NCI-H1694 (cell line): ENCODE measurements around the gene CASK.

Source experiments
- DNase-seq: peaks from one replicate; lab custom pipeline; 2025; lab: John Stamatoyannopoulos, UW

The CASK gene

DNA sequence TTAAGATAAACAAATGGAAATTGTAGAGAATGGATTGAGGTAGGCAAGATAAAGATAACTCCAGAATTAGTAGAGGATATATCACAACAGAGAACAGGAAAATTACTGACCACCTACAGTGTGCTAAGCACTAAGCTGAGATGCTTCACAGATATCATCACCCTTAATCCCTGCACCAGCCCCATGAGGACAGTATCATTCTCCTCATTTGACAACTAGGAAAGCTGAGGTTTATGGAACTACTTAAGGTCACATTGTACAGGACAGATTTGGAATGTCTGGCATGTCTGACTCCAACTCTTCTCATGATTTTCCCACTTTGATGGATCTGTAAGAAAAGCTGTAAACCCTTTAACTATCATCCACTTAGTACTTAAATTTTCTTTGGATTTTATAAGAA, 95.5 kb downstream of the CASK start:
- DNase-seq = no peak

DNA sequence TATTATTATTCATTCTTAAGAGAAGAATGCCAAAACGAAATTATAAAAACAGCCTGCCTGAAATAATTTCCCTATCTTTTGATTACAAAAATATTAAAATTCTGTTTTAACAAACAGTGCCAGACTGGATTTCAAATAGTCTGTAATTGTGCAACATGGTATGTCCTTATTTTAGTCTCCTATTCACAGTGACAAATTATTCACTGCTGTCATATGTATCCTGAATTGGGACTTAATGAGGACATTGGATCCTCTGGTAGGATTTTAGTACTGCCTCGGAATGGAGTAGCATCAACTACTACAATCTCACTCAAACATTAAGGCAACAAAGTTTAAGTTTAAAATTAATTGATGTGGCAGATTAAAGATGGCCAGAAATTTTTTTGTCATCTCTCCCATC, 97.6 kb downstream of the CASK start:
- DNase-seq = no peak

DNA sequence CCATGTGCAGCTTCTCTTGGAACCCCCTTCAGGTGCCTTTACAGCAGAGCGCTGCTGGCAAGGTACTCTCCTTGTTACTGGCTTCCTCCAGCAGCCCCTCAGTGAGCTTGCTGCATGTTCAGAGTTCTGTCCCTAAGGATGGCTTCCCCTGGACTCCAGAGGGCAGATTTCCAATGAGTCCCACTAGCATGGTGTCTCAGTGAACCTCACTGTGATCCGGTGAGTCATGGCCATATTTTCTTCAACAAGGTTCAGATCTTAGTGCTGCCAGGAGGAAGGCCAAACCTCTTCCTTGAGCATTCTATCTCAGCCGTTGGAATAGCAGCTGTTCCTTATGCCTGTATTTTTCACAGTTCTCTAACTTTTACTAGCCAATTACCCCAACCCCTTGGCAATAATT, 98.8 kb downstream of the CASK start:
- no peak for DNase-seq

DNA sequence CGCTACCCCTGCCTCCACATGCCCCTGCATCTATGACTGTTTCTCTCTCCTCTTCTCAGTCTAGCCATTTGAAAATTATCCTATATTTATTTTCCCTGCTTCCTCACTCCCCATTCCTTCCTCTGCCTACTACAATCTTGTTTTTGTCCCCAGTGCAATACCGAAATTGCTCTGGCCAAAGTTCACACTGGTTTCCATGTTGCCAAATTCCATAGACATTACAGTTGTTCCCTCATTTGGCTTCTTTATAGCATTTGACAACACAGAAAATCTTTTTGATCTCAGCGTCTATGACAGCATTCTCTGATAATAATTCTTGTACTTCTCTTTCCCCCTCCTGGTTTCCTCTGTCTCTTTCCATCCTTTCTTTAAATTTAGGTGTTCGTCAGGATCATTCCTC, 100.0 kb downstream of the CASK start:
- DNase-seq = no peak

DNA sequence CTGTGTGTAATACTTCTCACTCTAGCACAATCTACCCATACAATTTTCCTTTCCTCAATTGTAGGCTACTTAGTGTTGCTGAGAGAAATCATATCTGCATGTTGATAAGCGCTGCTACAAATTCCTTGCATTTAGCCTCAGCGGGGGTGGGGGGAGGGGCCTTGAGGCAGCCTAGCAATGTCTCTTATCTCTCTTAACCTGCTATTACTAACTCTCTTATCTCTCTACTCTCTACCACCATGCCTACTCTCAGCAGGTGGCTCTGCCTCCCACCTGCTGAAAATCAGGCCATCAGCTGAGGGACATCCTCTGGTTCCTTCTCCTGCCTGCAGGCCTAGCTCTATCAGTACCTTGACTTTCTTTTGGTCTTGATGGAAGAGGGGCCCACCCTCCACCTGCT, 100.5 kb downstream of the CASK start:
- DNase-seq = no peak

DNA sequence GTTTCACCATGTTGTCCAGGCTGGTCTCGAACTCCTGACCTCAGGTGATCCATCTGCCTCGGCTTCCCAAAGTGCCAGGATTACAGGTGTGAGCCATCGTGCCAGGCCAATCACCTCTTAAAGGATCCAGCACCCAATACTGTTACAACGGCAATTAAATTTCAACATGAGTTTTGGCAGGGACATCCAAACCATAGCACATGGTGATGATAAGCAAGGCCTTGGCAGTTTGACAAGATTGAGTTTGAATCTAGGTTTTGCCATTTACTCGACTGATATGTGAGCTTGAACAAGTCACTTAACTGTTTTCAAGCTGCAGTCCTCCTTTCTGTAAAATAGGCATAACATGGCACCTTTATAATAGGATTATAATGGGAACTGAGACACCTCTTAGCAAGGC, 115.3 kb downstream of the CASK start:
- DNase-seq = no peak

- DNase-seq = no peak
Measured at GRCh38 chrX:41802958-41803357, 120.4 kb downstream of the CASK start.

GRCh38 chrX:41799661-41800060, 123.7 kb downstream of the CASK start:
- DNase-seq = no peak

DNA sequence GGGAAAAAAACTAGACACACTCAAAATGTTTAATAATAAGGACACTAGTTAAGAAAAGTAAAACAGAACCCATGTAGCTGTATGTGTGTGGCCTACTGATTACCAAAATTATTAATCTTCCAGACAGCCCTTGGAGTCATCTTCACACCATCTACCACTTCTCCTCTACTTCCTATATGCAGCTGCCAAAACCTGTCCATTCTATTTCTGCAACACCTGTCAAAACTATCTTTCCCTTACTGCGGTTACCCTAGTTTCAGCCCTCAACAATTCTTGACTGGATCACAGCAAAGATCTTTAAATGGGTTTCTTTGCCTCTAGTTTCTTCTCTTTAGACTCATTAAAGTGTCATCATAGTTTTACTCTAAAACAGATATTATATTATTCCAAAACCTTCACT, 126.8 kb downstream of the CASK start:
- DNase-seq = no peak

- DNase-seq = no peak
Measured at GRCh38 chrX:41796046-41796445, 127.3 kb downstream of the CASK start.

DNA sequence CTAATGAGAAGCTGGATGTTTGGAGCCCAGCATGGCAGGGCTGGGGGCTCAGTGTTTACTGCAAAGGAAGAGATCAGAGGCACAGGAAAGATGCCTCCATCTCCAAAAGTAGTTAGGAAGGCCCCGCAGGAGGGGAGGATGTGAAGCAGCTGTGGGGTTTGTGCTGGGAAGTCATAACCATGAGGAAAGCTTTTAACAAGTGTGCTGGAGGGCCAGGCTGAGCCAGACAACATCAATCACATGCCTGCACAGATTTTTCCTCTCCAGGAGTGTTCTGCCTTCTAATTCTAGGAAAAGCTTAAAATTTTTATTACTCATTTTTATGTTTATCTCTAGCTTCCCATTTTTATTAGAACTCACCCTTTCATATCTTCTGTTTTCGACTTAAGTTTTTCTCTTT, 134.0 kb downstream of the CASK start:
- DNase-seq = no peak

DNA sequence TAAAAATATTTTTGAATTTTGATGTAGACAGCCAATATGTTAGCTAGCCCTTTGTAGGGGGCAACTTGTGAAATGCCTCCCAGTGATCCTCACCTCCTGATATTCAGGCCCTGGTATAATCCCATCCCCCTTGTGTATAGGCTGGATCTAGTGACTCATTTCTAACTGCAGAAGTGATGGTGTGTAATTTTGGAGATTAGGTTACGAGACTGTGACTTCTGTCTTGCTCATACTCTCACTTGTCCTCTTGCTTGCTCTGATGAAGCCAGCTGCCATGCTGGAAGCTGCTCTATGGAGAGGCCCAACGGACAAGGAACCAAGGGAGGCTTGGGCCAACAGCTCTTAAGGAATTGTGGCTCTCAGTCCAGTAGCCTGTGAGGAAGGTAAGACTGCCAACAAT, 137.7 kb downstream of the CASK start:
- no peak for DNase-seq

DNA sequence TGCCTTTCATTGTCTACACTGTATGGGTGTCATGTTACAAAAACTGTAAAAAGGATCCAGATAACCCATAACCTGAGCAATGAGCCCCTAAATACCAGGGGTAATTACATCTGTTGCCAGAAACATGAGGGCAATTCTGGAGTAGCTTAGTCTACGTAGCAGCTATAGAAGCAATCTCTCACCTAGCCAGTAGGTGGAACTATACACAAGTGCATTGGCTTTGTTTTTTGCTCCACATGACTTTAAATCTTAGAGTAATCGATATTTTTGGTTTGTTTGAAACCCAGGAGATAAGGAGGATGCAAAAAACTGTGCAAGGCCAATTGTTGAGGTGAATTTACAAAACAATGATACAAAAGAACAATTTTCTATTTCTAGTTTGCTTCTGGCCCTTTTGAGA, 141.9 kb downstream of the CASK start:
- DNase-seq = peak; percentile 49

DNA sequence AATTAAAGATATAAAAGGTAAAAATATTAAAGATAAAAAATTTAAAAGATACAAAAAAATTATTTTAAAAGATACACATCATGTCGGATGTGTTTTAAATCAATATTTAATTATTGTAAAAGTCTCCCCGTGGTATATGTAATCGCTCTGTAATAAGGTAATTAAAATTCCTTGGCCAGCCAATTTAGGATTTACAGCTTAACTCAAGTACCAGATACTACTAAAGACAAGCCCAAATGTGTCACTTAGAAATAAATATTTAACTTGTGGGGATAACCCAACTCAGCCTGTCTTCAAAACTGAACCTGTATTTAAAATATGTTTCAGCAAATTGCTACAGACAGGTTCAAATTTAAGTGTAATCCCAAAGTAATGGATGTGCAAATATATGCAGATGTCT, 143.4 kb downstream of the CASK start:
- DNase-seq = no peak

GRCh38 chrX:41779030-41779564, 144.3 kb downstream of the CASK start:
- no peak for DNase-seq

DNA sequence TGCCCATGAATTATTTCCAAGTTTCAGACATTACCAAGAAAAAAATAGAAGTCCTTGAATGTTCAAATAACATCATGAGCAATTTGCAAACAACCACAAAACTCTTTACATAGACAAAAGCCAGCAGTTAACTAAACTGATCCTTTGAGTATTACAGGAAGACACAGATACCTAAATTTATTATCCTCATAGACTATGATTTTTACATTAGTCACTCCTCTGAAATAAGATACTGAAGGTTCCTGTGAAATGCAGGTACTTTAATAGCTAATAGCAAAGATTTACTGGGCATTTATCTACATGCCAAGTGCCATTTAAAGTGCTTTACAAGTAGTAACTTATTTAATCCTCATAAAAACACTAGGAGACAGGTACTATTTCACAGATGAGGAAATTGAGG, 161.7 kb downstream of the CASK start:
- no peak for DNase-seq

- no peak for DNase-seq
Measured at GRCh38 chrX:41761169-41761568, 162.2 kb downstream of the CASK start.

DNA sequence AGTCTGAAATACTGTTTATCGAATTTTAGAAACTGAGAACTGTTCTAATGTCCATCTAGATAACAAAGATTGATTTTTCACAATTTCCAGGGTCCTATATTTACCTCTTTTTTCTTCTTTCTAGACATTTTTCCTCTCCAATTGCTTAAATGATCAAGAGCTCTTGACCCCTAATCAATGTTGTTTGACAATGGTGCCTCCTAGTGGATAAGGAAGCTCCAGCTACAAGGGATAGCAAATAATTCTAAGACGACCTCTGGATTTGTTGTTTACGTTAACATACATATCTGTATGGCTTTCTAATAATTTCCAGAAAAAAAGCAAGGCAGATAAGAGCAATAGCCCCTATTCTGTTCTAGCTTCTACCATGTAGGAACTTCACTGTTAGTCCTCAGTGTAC, 163.5 kb downstream of the CASK start:
- no peak for DNase-seq

DNA sequence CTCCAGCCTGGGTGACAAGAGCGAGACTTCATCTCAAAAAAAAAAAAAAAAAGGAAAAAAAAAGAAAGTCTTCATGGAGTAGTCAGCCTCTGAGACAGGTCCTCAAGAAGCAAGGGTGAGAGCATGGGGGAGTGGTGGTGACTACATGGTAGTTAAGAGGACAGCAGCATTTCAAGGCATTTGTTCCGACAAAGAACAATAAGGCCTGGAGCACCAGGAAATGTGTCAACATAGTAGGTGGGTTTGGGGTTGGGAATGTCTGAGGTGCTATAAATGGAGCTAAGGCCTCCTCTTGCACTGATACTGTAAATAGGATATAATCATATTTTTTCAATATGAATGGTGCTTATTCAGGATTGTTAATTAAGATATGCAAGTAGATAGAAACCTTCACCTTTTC, 165.0 kb downstream of the CASK start:
- DNase-seq = no peak

DNA sequence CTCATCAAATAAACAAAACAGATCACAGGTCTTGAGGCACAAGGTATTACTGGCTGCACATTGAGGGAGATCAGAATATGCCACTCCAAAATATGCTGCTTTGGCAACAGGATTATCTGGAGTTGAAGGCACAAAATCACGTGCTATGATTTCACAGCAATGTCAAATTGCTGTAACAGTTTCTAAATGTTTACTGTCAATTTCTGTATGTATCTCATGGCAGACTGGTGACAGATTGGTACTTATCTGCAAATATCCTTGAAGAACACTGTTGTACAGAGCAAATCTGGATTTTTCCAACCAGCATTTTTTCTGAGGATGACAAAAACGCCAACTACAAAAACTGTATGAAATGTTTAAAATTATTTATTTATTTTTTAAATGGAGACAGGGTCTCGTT, 172.6 kb downstream of the CASK start:
- no peak for DNase-seq

GRCh38 chrX:41739871-41740270, 183.5 kb downstream of the CASK start:
- no peak for DNase-seq

- no peak for DNase-seq
Measured at GRCh38 chrX:41737065-41737464, 186.3 kb downstream of the CASK start.

- DNase-seq = no peak
Measured at GRCh38 chrX:41734530-41734929, 188.8 kb downstream of the CASK start.

DNA sequence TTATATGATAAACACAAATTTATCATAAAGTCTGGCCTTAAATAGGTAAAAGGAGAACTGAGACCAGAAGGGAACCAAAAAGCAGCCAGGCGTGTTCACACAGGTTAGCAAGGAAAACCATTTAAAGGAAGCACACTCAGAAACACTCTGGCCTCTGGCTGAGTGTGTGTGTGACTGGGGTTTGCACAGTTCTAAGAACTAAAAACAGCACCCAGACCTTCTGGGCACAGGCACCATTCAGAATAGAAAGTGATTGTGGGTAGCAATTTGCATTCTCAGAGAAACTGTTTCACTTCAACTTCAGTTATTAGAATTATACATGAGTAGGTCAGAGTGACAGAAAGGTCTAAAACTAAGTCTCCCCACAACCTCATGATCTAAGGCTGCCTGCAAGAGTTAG, 189.4 kb downstream of the CASK start:
- DNase-seq = no peak

DNA sequence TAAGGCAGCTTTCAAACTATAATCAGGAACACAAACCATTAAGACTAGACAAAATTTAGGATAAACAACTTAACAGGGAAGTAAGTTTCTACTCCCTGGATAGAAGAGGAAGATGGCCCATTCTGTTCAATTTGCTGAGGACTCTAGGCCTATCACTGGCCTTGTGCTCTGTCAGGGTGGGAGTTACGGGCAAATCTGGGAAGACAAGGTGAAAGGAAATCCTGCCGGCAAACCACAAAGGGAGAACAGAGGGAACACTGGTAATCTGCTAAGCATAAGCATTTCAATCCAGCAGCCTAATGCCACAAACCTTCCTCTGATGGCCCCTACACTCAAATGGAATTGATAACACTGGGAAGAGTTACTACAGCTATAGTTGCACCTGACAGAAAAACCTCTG, 191.1 kb downstream of the CASK start:
- DNase-seq = no peak
